ENCODE measurements around the gene ITGA6. TPM values are rescaled to one million over a fixed set of nuclear protein-coding genes. Genes with fewer than 3 reads are reported as not detected.
A peak's percentile ranks its signal among the peaks of the same experiment; 100 is the strongest.

Gene ITGA6
- polyA plus RNA-seq, 2 of the 4 experiments (the other 2 are of a cell fraction) = 25.7 to 27.7 TPM

DNA sequence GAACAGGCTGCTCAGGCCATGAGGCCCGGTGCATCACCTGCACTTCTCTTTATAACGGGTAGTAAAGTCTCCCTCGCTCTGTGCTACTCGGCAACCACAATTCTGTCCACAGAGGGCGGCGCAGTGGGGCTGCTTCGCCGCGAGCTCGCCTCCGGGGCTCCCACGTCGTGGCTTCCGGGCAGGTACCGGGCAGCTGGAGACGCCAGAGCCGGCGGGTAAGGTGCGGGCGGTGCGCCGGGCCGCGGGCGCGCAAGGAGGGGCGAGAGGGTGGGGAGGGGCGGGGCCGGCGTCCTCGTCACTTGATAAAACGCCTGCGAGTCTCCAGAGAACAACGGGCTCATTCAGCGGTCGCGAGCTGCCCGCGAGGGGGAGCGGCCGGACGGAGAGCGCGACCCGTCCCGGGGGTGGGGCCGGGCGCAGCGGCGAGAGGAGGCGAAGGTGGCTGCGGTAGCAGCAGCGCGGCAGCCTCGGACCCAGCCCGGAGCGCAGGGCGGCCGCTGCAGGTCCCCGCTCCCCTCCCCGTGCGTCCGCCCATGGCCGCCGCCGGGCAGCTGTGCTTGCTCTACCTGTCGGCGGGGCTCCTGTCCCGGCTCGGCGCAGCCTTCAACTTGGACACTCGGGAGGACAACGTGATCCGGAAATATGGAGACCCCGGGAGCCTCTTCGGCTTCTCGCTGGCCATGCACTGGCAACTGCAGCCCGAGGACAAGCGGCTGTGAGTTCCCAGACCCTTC, at the start of gene ITGA6 (continued):
- TF ChIP-seq, protein P1, sequence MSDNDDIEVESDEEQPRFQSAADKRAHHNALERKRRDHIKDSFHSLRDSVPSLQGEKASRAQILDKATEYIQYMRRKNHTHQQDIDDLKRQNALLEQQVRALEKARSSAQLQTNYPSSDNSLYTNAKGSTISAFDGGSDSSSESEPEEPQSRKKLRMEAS (IDR thresholded peaks at IDR 0.05) = peak; percentile 62
- no peak for TF ChIP-seq GATA3 (IDR thresholded peaks at IDR 0.05; ENCODE audit: borderline replicate concordance)
- TF ChIP-seq EP300 (IDR thresholded peaks at IDR 0.05) = no peak

DNA sequence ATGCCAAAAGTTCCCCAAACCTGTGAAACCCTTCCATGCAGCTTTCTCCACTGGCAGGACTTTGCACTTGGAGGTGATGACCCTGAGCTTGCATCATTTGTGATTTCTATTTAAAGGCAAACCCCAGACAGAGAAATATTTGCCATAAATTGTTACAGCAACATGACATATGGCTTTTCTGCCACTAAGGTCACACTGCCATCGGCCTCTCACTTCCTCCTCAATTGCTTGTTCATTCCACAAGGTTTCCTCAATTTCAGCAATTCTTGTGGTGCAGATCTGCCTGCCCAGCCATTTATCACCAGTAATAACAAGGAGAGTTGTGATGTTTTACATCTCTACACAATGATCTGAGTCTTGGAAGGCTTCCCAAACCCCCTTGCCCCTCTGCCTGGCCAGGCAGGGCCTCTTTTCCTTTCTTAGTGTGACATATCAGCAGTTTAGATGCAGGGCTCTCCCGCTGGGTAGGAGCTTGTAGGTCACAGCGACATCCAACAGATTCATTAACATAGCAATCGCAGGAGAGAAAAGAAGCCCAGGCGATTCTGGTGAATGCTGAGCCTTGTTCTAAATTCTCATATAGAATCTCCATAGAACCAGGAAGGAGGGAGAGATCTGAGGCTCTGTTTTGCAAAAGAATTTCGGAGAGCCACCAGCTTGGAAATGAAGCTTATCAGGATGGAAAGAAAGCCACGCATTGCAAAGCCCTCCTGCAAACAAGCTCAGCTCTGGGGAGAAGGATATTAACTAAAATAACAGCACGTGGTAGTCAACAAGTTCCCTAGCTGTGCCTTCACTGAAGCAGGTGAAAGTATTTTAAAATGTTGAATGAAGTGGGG, 46.7 kb upstream of the ITGA6 start:
- Histone ChIP-seq H3K4me2 (no peak overlapping the region), H3K4me1 (no peaks in the 10 kb centered on the region), H3K27ac (no peak overlapping the region), H3K9me3 (peaks cover 3% of the 10 kb centered on the region; the same call in 2 of the 3 replicates), H3K4me3 (no peak overlapping the region)
- CTCF ChIA-PET = interaction anchor here (1.3 kb wide), 1 partner anchor 81 kb away, joined by 4 read pairs; no protein-coding TSS in a partner anchor
- no peak for ATAC-seq
- DNase-seq (ENCODE audit: low read depth in 1 of 2, low spot score in 1 of 2) = no peak
- POLR2A ChIA-PET = no interaction called here
- no peak for FAIRE-seq
- WGBS (ENCODE audit: missing lambda C conversion rate) = 60% methylated on average over 8 of the region's 8 CpGs
- TF ChIP-seq JUNB (IDR thresholded peaks at IDR 0.05) (no peak), FOXS1 (CRISPR knock-in tag; IDR thresholded peaks at IDR 0.05) (no peak), JUN (IDR thresholded peaks at IDR 0.05) (no peak), CHD2 (IDR thresholded peaks at IDR 0.05; ENCODE audit: low read length, partially characterized antibody) (no peak)

DNA sequence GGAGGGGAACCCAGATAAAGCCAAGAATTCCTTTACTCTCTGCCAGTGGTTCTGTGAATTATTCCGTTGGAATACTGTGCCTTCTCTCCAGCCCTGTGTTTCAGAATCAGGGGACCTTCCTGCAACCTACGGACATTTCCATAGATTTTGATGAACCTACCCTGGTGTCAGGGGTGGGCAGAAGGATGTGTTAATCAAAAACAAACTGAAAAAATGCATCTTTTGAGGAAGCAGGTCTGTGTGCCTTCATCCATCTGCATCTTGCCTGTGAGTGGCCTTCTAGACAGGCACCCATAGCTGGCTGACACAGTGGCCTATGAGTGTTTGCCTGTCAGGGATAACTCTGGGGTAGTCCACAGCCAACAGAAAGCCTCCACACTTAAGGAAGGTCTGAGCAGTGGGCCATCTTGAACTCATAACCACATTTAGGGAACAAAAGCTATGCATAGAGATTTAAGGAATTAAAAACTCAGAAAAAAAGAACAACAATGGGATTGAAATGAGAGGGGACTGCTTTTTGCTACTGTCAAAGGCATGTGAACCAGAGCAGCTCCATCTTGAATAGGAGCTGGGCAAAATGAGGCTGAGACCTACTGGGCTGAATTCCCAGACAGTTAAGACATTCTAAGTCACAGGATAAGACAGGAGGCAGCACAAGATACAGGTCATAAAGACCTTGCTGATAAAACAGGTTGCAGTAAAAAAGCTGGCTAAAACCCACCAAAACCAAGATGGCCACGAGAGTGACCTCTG, 45.9 kb upstream of the ITGA6 start:
- DNase-seq (ENCODE audit: low read depth in 1 of 2, low spot score in 1 of 2) (no peak), ATAC-seq (no peak), FAIRE-seq (no peak)
- WGBS (ENCODE audit: missing lambda C conversion rate) = 57% methylated on average over 3 of the region's 3 CpGs
- TF ChIP-seq, protein P2, sequence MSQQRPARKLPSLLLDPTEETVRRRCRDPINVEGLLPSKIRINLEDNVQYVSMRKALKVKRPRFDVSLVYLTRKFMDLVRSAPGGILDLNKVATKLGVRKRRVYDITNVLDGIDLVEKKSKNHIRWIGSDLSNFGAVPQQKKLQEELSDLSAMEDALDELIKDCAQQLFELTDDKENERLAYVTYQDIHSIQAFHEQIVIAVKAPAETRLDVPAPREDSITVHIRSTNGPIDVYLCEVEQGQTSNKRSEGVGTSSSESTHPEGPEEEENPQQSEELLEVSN (IDR thresholded peaks at IDR 0.05; ENCODE audit: borderline replicate concordance, low read depth) = no peak
- TF ChIP-seq NR3C1 (IDR thresholded peaks at IDR 0.05) (no peak), FOXS1 (CRISPR knock-in tag; IDR thresholded peaks at IDR 0.05) (no peak), TP53 (CRISPR knock-in tag; IDR thresholded peaks at IDR 0.05) (no peak), HEYL (CRISPR knock-in tag; IDR thresholded peaks at IDR 0.05) (no peak)
- TF ChIP-seq, protein P3, sequence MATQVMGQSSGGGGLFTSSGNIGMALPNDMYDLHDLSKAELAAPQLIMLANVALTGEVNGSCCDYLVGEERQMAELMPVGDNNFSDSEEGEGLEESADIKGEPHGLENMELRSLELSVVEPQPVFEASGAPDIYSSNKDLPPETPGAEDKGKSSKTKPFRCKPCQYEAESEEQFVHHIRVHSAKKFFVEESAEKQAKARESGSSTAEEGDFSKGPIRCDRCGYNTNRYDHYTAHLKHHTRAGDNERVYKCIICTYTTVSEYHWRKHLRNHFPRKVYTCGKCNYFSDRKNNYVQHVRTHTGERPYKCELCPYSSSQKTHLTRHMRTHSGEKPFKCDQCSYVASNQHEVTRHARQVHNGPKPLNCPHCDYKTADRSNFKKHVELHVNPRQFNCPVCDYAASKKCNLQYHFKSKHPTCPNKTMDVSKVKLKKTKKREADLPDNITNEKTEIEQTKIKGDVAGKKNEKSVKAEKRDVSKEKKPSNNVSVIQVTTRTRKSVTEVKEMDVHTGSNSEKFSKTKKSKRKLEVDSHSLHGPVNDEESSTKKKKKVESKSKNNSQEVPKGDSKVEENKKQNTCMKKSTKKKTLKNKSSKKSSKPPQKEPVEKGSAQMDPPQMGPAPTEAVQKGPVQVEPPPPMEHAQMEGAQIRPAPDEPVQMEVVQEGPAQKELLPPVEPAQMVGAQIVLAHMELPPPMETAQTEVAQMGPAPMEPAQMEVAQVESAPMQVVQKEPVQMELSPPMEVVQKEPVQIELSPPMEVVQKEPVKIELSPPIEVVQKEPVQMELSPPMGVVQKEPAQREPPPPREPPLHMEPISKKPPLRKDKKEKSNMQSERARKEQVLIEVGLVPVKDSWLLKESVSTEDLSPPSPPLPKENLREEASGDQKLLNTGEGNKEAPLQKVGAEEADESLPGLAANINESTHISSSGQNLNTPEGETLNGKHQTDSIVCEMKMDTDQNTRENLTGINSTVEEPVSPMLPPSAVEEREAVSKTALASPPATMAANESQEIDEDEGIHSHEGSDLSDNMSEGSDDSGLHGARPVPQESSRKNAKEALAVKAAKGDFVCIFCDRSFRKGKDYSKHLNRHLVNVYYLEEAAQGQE (IDR thresholded peaks at IDR 0.05) = no peak
- TF ChIP-seq, protein P4, sequence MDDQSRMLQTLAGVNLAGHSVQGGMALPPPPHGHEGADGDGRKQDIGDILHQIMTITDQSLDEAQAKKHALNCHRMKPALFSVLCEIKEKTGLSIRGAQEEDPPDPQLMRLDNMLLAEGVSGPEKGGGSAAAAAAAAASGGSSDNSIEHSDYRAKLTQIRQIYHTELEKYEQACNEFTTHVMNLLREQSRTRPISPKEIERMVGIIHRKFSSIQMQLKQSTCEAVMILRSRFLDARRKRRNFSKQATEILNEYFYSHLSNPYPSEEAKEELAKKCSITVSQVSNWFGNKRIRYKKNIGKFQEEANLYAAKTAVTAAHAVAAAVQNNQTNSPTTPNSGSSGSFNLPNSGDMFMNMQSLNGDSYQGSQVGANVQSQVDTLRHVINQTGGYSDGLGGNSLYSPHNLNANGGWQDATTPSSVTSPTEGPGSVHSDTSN (IDR thresholded peaks at IDR 0.05) = no peak
- ChIA-PET POLR2A (no interaction called here), CTCF (interaction anchor here (1.3 kb wide), 1 partner anchor 80 kb away, joined by 4 read pairs; no protein-coding TSS in a partner anchor)
- Histone ChIP-seq H3K9me3 (peaks cover 3% of the 10 kb centered on the region; the same call in 2 of the 3 replicates), H3K4me1 (no peaks in the 10 kb centered on the region), H3K4me3 (no peak overlapping the region), H3K27ac (no peak overlapping the region), H3K4me2 (no peak overlapping the region)

Measured in A549 (cell line).